ENCODE measurements around the gene TEX2. TPM values are rescaled to one million over a fixed set of nuclear protein-coding genes. Genes with fewer than 3 reads are reported as not detected.
"Not testable (repeated sequence)": the region's sequence is repeated elsewhere in the genome, so short reads cannot be mapped to it uniquely, and the experiment has no call there.

The TEX2 gene
- polyA plus RNA-seq, 3 donors, result 6.5 to 8.7 (median 7.8) TPM

DNA sequence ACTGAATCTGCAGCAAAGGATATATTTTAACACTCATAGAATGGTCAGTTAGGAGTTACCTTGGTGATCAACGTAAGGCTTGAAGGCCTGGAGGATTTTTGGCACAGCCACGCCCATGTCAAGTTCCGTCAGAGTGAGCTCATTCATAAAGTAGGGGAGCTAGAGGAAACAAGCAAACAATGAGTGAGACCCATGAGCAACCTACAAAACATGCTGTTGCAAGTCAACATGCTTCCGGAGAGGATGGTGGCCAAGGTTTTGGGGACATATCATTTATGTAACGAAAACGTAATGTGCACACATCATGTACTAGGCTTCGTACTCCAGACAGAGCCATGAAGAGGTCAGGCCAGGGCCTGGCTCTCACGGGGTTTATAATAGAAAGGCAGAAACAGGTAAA is 92.0 kb downstream of the TEX2 start:
- Histone ChIP-seq H3K9me3 (replicated peaks in 1 of 2; ENCODE audit: control insufficient read depth in 1 of 2, insufficient read depth in 1 of 2, low read length in 2 of 2) (no peaks in the 10 kb centered on the region), H3K27ac (ENCODE audit: low read depth in 1 of 2, low read length in 2 of 2) (no peak overlapping the region)
- intact Hi-C loops (cut with micrococcal nuclease), result no loop called here

GRCh38 chr17:64170286-64170685 is 92.8 kb downstream of the TEX2 start:
- H3K9ac ChIP-seq (ENCODE audit: insufficient read depth, low read length, poor library complexity, severe bottlenecking), result no peak overlapping the region
- peaks cover 57 to 71% of the 10 kb centered on the region in 2 donors for H3K36me3 Mint-ChIP-seq
- WGBS (ENCODE audit: insufficient coverage), result 100% methylated on average over 4 of the region's 4 CpGs
- peaks cover 0 to 2% (median 0%) of the 10 kb centered on the region in 3 donors for H3K27me3 Mint-ChIP-seq (ENCODE audit: low read depth in 3 of 3)
- H3K4me1 Mint-ChIP-seq, result peaks cover 18% of the 10 kb centered on the region
- H3K27ac Mint-ChIP-seq, result peak overlapping the region in 1 of 7 donors; percentile 82
- no peak overlapping the region for H3K4me3 Mint-ChIP-seq
- H3K27me3 ChIP-seq (ENCODE audit: control insufficient read depth in 2 of 2, insufficient read depth in 2 of 2, low read length in 2 of 2), result no peaks in the 10 kb centered on the region
- no peak overlapping the region for H3K27ac ChIP-seq (ENCODE audit: low read depth in 1 of 2, low read length in 2 of 2)
- TF ChIP-seq CTCF (IDR thresholded peaks at IDR 0.05), result no peak
- intact Hi-C loops (cut with micrococcal nuclease), result no loop called here
- H3K36me3 ChIP-seq (replicated peaks in 1 of 2; ENCODE audit: control insufficient read depth in 1 of 2, insufficient read depth in 2 of 2, low read length in 2 of 2), result peaks cover 33 to 62% of the 10 kb centered on the region in 2 donors
- peaks cover 0 to 1% (median 0%) of the 10 kb centered on the region in 7 donors for H3K9me3 Mint-ChIP-seq
- H3K9me3 ChIP-seq (replicated peaks in 1 of 2; ENCODE audit: control insufficient read depth in 1 of 2, insufficient read depth in 1 of 2, low read length in 2 of 2), result no peaks in the 10 kb centered on the region
- no peak overlapping the region for H2AFZ ChIP-seq (ENCODE audit: insufficient read depth, low read depth, low read length, poor library complexity, severe bottlenecking)
- H3K4me3 ChIP-seq (replicated peaks in 1 of 3; ENCODE audit: low read depth in 2 of 3, low read length in 3 of 3), result no peak overlapping the region
- DNase-seq, result no peak
- H3K79me2 ChIP-seq (ENCODE audit: insufficient read depth, low read length), result peaks cover 25% of the 10 kb centered on the region
- H4K20me1 ChIP-seq (ENCODE audit: insufficient read depth, low read length), result no peaks in the 10 kb centered on the region
- peaks cover 19 to 20% of the 10 kb centered on the region in 2 donors for H3K4me1 ChIP-seq (ENCODE audit: control insufficient read depth in 1 of 2, insufficient read depth in 2 of 2, low read length in 2 of 2)
- no peak overlapping the region for H3K4me2 ChIP-seq (replicated peaks; ENCODE audit: extremely low read depth, low read length, poor library complexity, severe bottlenecking)

More for the DNA sequence above, 92.0 kb downstream of the TEX2 start:
- no peak overlapping the region for H2AFZ ChIP-seq (ENCODE audit: insufficient read depth, low read depth, low read length, poor library complexity, severe bottlenecking)
- peaks cover 0 to 2% (median 0%) of the 10 kb centered on the region in 3 donors for H3K27me3 Mint-ChIP-seq (ENCODE audit: low read depth in 3 of 3)
- peaks cover 0 to 1% (median 0%) of the 10 kb centered on the region in 7 donors for H3K9me3 Mint-ChIP-seq
- no peak for TF ChIP-seq CTCF (IDR thresholded peaks at IDR 0.05)
- H3K9ac ChIP-seq (ENCODE audit: insufficient read depth, low read length, poor library complexity, severe bottlenecking), result no peak overlapping the region
- no peak overlapping the region for H3K4me3 ChIP-seq (replicated peaks in 1 of 3; ENCODE audit: low read depth in 2 of 3, low read length in 3 of 3)
- H3K27me3 ChIP-seq (ENCODE audit: control insufficient read depth in 2 of 2, insufficient read depth in 2 of 2, low read length in 2 of 2), result no peaks in the 10 kb centered on the region
- peaks cover 27 to 28% of the 10 kb centered on the region in 2 donors for H3K4me1 ChIP-seq (ENCODE audit: control insufficient read depth in 1 of 2, insufficient read depth in 2 of 2, low read length in 2 of 2)
- no peaks in the 10 kb centered on the region for H4K20me1 ChIP-seq (ENCODE audit: insufficient read depth, low read length)
- H3K4me1 Mint-ChIP-seq, result peaks cover 25% of the 10 kb centered on the region
- peaks cover 54 to 67% of the 10 kb centered on the region in 2 donors for H3K36me3 Mint-ChIP-seq
- H3K79me2 ChIP-seq (ENCODE audit: insufficient read depth, low read length), result peaks cover 26% of the 10 kb centered on the region
- no peak for DNase-seq
- 98% methylated on average over 8 of the region's 8 CpGs for WGBS (ENCODE audit: insufficient coverage)
- H3K4me3 Mint-ChIP-seq, result no peak overlapping the region
- H3K36me3 ChIP-seq (replicated peaks in 1 of 2; ENCODE audit: control insufficient read depth in 1 of 2, insufficient read depth in 2 of 2, low read length in 2 of 2), result peaks cover 26 to 54% of the 10 kb centered on the region in 2 donors
- H3K4me2 ChIP-seq (replicated peaks; ENCODE audit: extremely low read depth, low read length, poor library complexity, severe bottlenecking), result no peak overlapping the region
- peak overlapping the region in 2 of 7 donors; percentile 25 to 43 for H3K27ac Mint-ChIP-seq

- WGBS (ENCODE audit: insufficient coverage), result 60% methylated on average over 1 of the region's 3 CpGs
- H3K27me3 ChIP-seq (ENCODE audit: control insufficient read depth in 2 of 2, insufficient read depth in 2 of 2, low read length in 2 of 2); H3K4me1 Mint-ChIP-seq; H3K27me3 Mint-ChIP-seq (ENCODE audit: low read depth in 3 of 3); intact Hi-C loops (cut with micrococcal nuclease); H3K9ac ChIP-seq (ENCODE audit: insufficient read depth, low read length, poor library complexity, severe bottlenecking); DNase-seq; H3K4me2 ChIP-seq (replicated peaks; ENCODE audit: extremely low read depth, low read length, poor library complexity, severe bottlenecking); H3K27ac ChIP-seq (ENCODE audit: low read depth in 1 of 2, low read length in 2 of 2); H3K4me3 Mint-ChIP-seq; H3K9me3 Mint-ChIP-seq; H3K4me1 ChIP-seq (ENCODE audit: control insufficient read depth in 1 of 2, insufficient read depth in 2 of 2, low read length in 2 of 2); H4K20me1 ChIP-seq (ENCODE audit: insufficient read depth, low read length); H3K4me3 ChIP-seq (replicated peaks in 1 of 3; ENCODE audit: low read depth in 2 of 3, low read length in 3 of 3); H2AFZ ChIP-seq (ENCODE audit: insufficient read depth, low read depth, low read length, poor library complexity, severe bottlenecking); H3K27ac Mint-ChIP-seq; H3K9me3 ChIP-seq (replicated peaks in 1 of 2; ENCODE audit: control insufficient read depth in 1 of 2, insufficient read depth in 1 of 2, low read length in 2 of 2): not testable (repeated sequence)
- Histone ChIP-seq H3K36me3 (replicated peaks in 1 of 2; ENCODE audit: control insufficient read depth in 1 of 2, insufficient read depth in 2 of 2, low read length in 2 of 2) (peaks cover 38 to 86% of the 10 kb centered on the region in 2 donors), H3K79me2 (ENCODE audit: insufficient read depth, low read length) (peaks cover 14% of the 10 kb centered on the region)
- peaks cover 64 to 91% of the 10 kb centered on the region in 2 donors for H3K36me3 Mint-ChIP-seq
These were observed 95.4 kb downstream of the TEX2 start for GRCh38 chr17:64167666-64168065.

All from CD14-positive monocyte (primary cell).